ENCODE data around the gene UPK2.

Gene UPK2

DNA sequence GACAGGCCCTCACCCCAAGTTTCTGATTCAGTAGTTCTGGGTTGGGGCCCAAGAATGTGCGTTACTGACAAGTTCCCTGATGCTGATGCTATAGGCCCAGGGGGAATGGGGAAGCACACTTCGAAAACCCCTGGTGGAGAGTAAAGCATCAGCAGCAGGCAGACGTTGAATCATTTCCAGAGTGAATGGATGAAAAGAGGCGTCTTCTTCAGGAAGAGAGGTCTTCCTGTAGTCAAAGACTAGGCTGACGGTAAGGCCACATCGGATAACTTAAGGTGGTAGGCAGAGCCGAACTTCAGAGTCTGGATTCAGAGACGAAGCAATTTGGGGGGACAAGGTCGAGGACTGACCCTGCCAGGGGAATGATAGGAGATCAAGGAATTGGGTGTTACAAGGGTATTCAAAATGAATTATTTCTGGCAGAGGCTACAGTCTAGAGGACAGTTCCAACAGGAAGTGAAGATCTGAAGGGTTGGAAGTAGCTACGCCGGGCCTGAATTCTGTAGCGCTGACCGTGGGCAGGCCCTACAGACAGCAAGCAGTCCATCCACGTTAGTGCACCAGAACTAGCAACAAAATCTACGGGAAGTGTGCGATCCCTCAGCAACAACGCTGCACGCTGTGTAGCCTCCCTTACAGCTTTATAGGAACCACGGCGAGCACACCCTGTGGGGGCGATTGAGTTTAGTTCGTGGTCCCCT lies 41.0 kb downstream of the UPK2 start:
- peak; percentile 72 for DNase-seq

DNA sequence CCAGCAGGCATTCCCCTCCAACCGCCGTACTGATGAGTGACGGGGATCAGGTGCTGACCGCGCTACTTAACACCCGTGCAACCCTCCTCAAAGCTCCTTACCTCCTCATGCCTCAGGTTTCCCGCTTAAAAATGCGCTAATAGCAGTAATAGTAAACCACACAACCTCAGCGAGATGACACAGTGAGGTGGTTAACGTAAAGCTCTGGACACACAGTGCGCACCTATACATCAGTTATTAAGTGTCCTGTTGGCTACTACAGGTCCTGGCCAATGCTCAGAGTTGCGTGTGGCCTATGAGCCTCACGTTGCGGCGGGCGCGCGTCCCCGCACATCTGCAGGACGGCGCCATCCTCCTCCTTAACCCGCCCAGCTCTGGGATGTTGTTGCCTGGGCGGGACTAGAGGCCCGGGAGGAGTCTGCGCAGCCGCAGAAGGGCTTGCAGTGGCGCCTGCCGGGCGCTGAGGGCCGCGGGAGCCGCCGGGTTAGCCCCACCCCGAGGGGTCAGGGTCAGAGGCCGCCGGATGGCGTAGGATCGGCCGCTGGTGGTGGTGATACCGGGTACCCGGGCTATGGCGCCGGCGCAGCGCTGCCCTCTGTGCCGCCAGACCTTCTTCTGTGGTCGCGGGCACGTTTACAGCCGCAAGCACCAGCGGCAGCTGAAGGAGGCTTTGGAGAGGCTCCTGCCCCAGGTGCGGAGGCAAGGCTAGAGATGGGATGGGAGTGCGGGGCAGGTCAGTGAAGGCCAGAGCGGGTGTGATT lies 41.7 kb downstream of the UPK2 start, which contains the start of gene CENATAC:
CENATAC (plus strand) TSS at position 512 of the 761 bp plus-strand sequence; CDS start at position 572, 60 bp downstream.
- DNase-seq, result peak; percentile 99

DNA sequence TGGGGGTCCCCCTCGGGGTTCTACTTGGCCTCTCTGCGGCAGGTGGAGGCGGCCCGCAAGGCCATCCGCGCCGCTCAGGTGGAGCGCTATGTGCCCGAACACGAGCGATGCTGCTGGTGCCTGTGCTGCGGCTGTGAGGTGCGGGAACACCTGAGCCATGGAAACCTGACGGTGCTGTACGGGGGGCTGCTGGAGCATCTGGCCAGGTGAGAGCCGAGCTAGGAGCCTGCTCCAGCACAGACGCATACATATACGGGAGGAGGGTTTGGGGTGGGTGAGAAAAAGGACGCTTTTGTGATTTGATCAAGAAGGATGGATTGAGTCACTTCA lies 42.3 kb downstream of the UPK2 start:
- no peak for DNase-seq

DNA sequence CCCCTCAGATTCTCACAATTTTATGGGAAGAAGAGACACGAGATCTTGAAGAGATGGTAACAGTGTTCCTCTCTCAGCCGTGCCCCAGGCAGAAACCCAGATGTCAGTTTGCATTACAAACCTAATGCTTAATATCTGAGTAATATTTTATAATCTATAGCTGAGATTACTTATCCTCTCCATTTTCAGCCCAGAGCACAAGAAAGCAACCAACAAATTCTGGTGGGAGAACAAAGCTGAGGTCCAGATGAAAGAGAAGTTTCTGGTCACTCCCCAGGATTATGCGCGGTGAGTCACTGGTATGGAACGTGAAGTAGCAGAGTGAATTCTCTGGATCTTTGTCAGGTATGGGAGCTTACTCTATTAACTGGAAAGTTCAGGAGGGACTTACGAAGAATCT lies 42.7 kb downstream of the UPK2 start:
- DNase-seq, result no peak

DNA sequence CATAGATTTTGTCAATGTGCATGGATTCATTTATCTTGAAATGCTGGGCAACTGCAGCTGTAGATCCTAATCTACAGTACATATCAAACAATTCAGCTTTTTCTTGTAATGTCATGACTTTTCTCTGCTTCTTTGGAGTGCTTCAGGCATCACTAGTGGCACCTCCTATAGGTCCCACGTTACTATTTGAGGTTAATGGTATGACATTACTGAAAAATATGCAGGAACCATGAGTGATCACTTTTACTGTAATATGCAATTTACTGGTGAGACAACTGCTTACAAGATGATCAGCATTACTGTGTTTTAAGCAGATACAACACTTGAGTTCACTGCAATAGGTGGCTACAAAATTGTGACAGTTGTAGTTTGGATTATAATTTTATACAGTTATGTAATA lies 44.8 kb downstream of the UPK2 start:
- no peak for DNase-seq

DNA sequence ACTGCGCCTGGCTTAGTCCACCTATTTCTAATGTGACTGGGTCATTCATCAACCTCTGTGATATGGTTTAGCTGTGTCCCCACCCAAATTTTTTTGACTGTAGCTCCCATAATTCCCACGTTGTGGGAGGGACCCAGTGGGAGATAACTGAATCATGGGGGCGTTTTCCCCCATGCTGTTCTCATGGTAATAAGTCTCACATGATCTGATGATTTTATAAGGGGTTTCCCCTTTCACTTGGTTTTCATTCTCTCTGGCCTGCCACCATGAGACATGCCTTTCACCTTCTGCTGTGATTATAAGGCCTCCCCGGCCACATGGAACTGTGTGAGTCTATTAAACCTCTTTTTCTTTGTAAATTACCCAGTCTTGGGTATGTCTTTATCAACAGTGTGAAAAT lies 50.6 kb downstream of the UPK2 start:
- DNase-seq, result no peak

Data from activated effector memory CD4-positive, alpha-beta T cell treated with anti-CD3 and anti-CD28 coated beads, Interleukin-2, amount 50 U/mL, for 16 hours (primary cell).